H1 (cell line): ENCODE data around the gene MKI67. TPM values are rescaled to one million over a fixed set of nuclear protein-coding genes. Genes with fewer than 3 reads are reported as not detected.

ENCODE experiments used
- CTCF ChIA-PET: fragments of 300-600 bp; sonication (Branson Sonifier 250); formaldehyde crosslinking; loops from one replicate; lab custom pipeline; 2021; ENCODE audit not compliant: partially characterized antibody; lab: Charles Lee
- POLR2A ChIA-PET: fragments of 300-600 bp; sonication (Branson Sonifier 250); formaldehyde crosslinking; loops from one replicate; lab custom pipeline; 2021; ENCODE audit warnings: inconsistent platforms; ENCODE audit not compliant: partially characterized antibody; lab: Charles Lee
- DNase-seq, 2 experiments: peaks; one replicate each; pipeline versions ENCODE4 v3.0.0 to v3.0.0-alpha.2; 2010 to 2022; ENCODE audit warnings: low spot score in 2 of 2, low read depth in 1 of 2, mixed read lengths in 1 of 2
- FAIRE-seq: peaks from 2 replicates; lab custom pipeline; 2011; peaks lifted over from hg19 to GRCh38; lab: Jason Lieb, UNC
- H2AFZ ChIP-seq: 2 replicates; pipeline ENCODE4 v1.8.1; 2012; ENCODE audit warnings: low read length, inconsistent platforms
- H2AK5ac ChIP-seq: 2 replicates; pipeline ENCODE4 v1.6.1; 2013; ENCODE audit warnings: low read depth, low read length
- H2BK120ac ChIP-seq: replicated peaks from 2 replicates; pipeline ENCODE3; 2013; ENCODE audit warnings: low read depth, low read length, inconsistent platforms
- H2BK12ac ChIP-seq: 2 replicates; pipeline ENCODE4 v1.6.1; 2013; ENCODE audit warnings: low read depth, low read length
- H2BK15ac ChIP-seq: 2 replicates; pipeline ENCODE4 v1.6.1; 2013; ENCODE audit warnings: low read length
- H2BK20ac ChIP-seq: 2 replicates; pipeline ENCODE4 v1.6.1; 2013; ENCODE audit warnings: low read length
- H2BK5ac ChIP-seq: 2 replicates; pipeline ENCODE4 v1.6.1; 2013; ENCODE audit warnings: low read depth, low read length
- H3K14ac ChIP-seq: 2 replicates; pipeline ENCODE4 v1.6.1; 2013; ENCODE audit warnings: inconsistent platforms; ENCODE audit not compliant: insufficient read length
- H3K18ac ChIP-seq: 2 replicates; pipeline ENCODE4 v1.6.1; 2013; ENCODE audit warnings: low read length; ENCODE audit errors: extremely low read depth
- H3K23ac ChIP-seq: 2 replicates; pipeline ENCODE4 v1.6.1; 2013; ENCODE audit warnings: inconsistent platforms; ENCODE audit not compliant: insufficient read length
- H3K23me2 ChIP-seq: 2 replicates; pipeline ENCODE4 v1.6.1; 2013; ENCODE audit warnings: low read depth, low read length
- H3K27ac ChIP-seq: 2 replicates; pipeline ENCODE4 v1.6.1; 2011; ENCODE audit warnings: low read depth, low read length, inconsistent platforms
- H3K27me3 ChIP-seq, 4 experiments: replicated peaks in 1 of 4; 1 replicate in 1 of 4; 2 replicates in 3 of 4; pipeline versions ENCODE4 v1.6.1 to v1.8.1; 2011 to 2013; ENCODE audit warnings: low read length in 3 of 4, mild to moderate bottlenecking in 3 of 4, inconsistent platforms in 2 of 4, mixed read lengths in 2 of 4, moderate library complexity in 1 of 4; ENCODE audit not compliant: control insufficient read depth in 3 of 4, insufficient read depth in 3 of 4; ENCODE audit errors: extremely low read depth in 1 of 4
- H3K36me3 ChIP-seq, 4 experiments: 2 replicates each; pipeline versions ENCODE4 v1.6.1 to v1.8.1; 2011 to 2013; ENCODE audit warnings: mild to moderate bottlenecking in 4 of 4, low read length in 3 of 4, moderate library complexity in 2 of 4, control low read depth in 1 of 4, inconsistent platforms in 1 of 4; ENCODE audit not compliant: insufficient read depth in 4 of 4, control insufficient read depth in 2 of 4
- H3K4ac ChIP-seq: replicated peaks from 2 replicates; pipeline ENCODE3; 2013; ENCODE audit warnings: low read length, low read depth, mixed read lengths, inconsistent platforms; ENCODE audit not compliant: insufficient read length
- H3K4me1 ChIP-seq, 4 experiments: replicated peaks in 1 of 4; 1 replicate in 1 of 4; 2 replicates in 3 of 4; pipeline versions ENCODE4 v1.6.1 to v1.8.1; 2011 to 2013; ENCODE audit warnings: low read length in 3 of 4, inconsistent platforms in 2 of 4, mixed read lengths in 1 of 4; ENCODE audit not compliant: insufficient read depth in 4 of 4, control insufficient read depth in 3 of 4
- H3K4me2 ChIP-seq, 2 experiments: 2 replicates each; pipeline versions ENCODE4 v1.6.1 to v1.8.1; 2011 to 2013; ENCODE audit warnings: low read depth in 2 of 2, low read length in 2 of 2, control low read depth in 1 of 2, inconsistent platforms in 1 of 2, mild to moderate bottlenecking in 1 of 2; ENCODE audit not compliant: insufficient read depth in 1 of 2
- H3K4me3 ChIP-seq, 4 experiments: fragments of 200-600, 300-600 bp in 1 of 4; sonication (generic), shearing (Covaris generic), sonication (Bioruptor Twin) in 1 of 4; 2 replicates each; pipeline versions ENCODE4 v1.5.1 to v1.8.1; 2011 to 2016; ENCODE audit warnings: low read length in 4 of 4, low read depth in 3 of 4, control low read depth in 2 of 4, inconsistent platforms in 2 of 4, mild to moderate bottlenecking in 2 of 4, mixed read lengths in 1 of 4, moderate library complexity in 1 of 4; ENCODE audit not compliant: insufficient read depth in 2 of 4; ENCODE audit errors: extremely low read depth in 1 of 4
- H3K56ac ChIP-seq: replicated peaks from 2 replicates; pipeline ENCODE3; 2013; ENCODE audit warnings: low read depth, mild to moderate bottlenecking, mixed read lengths, low read length, inconsistent platforms; ENCODE audit not compliant: insufficient read length
- H3K79me1 ChIP-seq: 2 replicates; pipeline ENCODE4 v1.6.1; 2013; ENCODE audit warnings: low read depth, low read length, control low read depth
- H3K79me2 ChIP-seq, 2 experiments: 2 replicates each; pipeline versions ENCODE4 v1.6.1 to v1.8.1; 2012 to 2013; ENCODE audit warnings: low read length in 2 of 2, mild to moderate bottlenecking in 2 of 2, inconsistent platforms in 1 of 2; ENCODE audit not compliant: insufficient read depth in 2 of 2, control insufficient read depth in 1 of 2
- H3K9ac ChIP-seq, 4 experiments: replicated peaks in 1 of 4; 1 replicate in 1 of 4; 2 replicates in 3 of 4; pipeline versions ENCODE4 v1.6.1 to v1.8.1; 2011 to 2013; ENCODE audit warnings: low read depth in 3 of 4, low read length in 3 of 4, control low read depth in 2 of 4, mild to moderate bottlenecking in 2 of 4, moderate library complexity in 2 of 4, inconsistent platforms in 1 of 4; ENCODE audit errors: extremely low read depth in 1 of 4
- H3K9me3 ChIP-seq, 2 experiments: 2 replicates each; pipeline versions ENCODE4 v1.6.1 to v1.8.1; 2012 to 2013; ENCODE audit warnings: mild to moderate bottlenecking in 2 of 2, moderate library complexity in 2 of 2, control low read depth in 1 of 2, inconsistent platforms in 1 of 2, low read depth in 1 of 2, low read length in 1 of 2, mixed read lengths in 1 of 2; ENCODE audit not compliant: insufficient read depth in 2 of 2
- H4K20me1 ChIP-seq, 2 experiments: replicated peaks in 1 of 2; 2 replicates each; pipeline versions ENCODE3 to v1.8.1; 2011 to 2013; ENCODE audit warnings: inconsistent platforms in 2 of 2, low read length in 2 of 2, mild to moderate bottlenecking in 1 of 2; ENCODE audit not compliant: insufficient read depth in 2 of 2, control insufficient read depth in 1 of 2
- H4K5ac ChIP-seq: 2 replicates; pipeline ENCODE4 v1.6.1; 2013; ENCODE audit warnings: low read length, low read depth, mixed read lengths, inconsistent platforms; ENCODE audit not compliant: insufficient read length
- H4K8ac ChIP-seq: 2 replicates; pipeline ENCODE4 v1.8.0; 2013; ENCODE audit warnings: mild to moderate bottlenecking, moderate library complexity, low read length, inconsistent platforms; ENCODE audit not compliant: insufficient read depth; ENCODE audit errors: extremely low read depth
- H4K91ac ChIP-seq: replicated peaks from 2 replicates; pipeline ENCODE3; 2013; ENCODE audit warnings: low read length, mixed read lengths, inconsistent platforms; ENCODE audit not compliant: insufficient read length
- CBX5 ChIP-seq: fragments of 300-800, 300-1000 bp; sonication (generic); IDR thresholded peaks from 2 replicates; pipeline ENCODE4 v1.7.1; 2016; ENCODE audit warnings: antibody characterized with exemption, low read length, low read depth
- EGR1 ChIP-seq: IDR thresholded peaks from 2 replicates; pipeline ENCODE4 v1.6.1; 2011; ENCODE audit warnings: low read depth, low read length, borderline replicate concordance
- EZH2 ChIP-seq: fragments of 200-600 bp; sonication (generic); IDR thresholded peaks from 2 replicates; pipeline ENCODE4 v1.7.1; 2012; ENCODE audit warnings: low read depth, mild to moderate bottlenecking, moderate library complexity, low read length, inconsistent platforms; ENCODE audit not compliant: severe bottlenecking
- JUN ChIP-seq: IDR thresholded peaks from 2 replicates; pipeline ENCODE4 v1.6.1; 2011; ENCODE audit warnings: low read depth, mild to moderate bottlenecking, improper control_type of control experiment, low read length
- KDM5A ChIP-seq: fragments of 200-600 bp; IDR thresholded peaks from 2 replicates; pipeline ENCODE4 v1.7.1; 2012; ENCODE audit warnings: mild to moderate bottlenecking, low read length, inconsistent platforms, mixed read lengths
- PHF8 ChIP-seq: fragments of 200-600 bp; sonication (generic); conservative IDR thresholded peaks from 2 replicates; pipeline ENCODE4 v1.7.1; 2012; ENCODE audit warnings: low read depth, mild to moderate bottlenecking, inconsistent platforms, low read length, moderate library complexity
- TAF1 ChIP-seq: IDR thresholded peaks from 2 replicates; pipeline ENCODE4 v1.6.1; 2011; ENCODE audit warnings: mild to moderate bottlenecking, low read depth, low read length
- TCF12 ChIP-seq: IDR thresholded peaks from 2 replicates; pipeline ENCODE4 v1.6.1; 2011; ENCODE audit warnings: low read depth, mild to moderate bottlenecking, low read length
- WGBS, 2 experiments: shearing (Covaris generic) in 1 of 2; methylation state at CpG; one replicate each; pipeline versions ENCODE4 v1.1.6 to v1.1.7; 2013 to 2015; ENCODE audit warnings: low lambda C conversion rate in 2 of 2, mixed read lengths in 2 of 2, inconsistent platforms in 1 of 2, low coverage in 1 of 2, missing lambda C conversion rate in 1 of 2; ENCODE audit not compliant: insufficient replicate concordance in 2 of 2, insufficient coverage in 1 of 2, insufficient read length in 1 of 2; ENCODE audit errors: extremely low coverage in 1 of 2, missing lambda C conversion rate in 1 of 2; 5-methylcytosine and 5-hydroxymethylcytosine counted together
- polyA plus RNA-seq, 7 experiments: library from polyadenylated mRNA; depleted of rRNA in 3 of 7; stranded (reverse) in 5 of 7; unstranded in 2 of 7; fragments of >200 nt in 5 of 7; fragments of 200-250 nt in 2 of 7; gene quantifications; 1 replicate in 5 of 7; 2 replicates in 1 of 7; 4 replicates in 1 of 7; pipeline versions ENCODE4 v1.2.1 to v1.2.3, GENCODE V29; 2011 to 2013; ENCODE audit warnings: missing spikeins in 2 of 7, mixed read lengths in 2 of 7
- total RNA-seq: library from RNA; stranded (reverse); fragmentation: NEBNext Ultra II Directional; extraction: Animal tissue kit (Norgen Biotek cat#: 25700); gene quantifications from 2 replicates; pipeline ENCODE4 v1.2.1, GENCODE V29; 2021

MKI67 gene
- total and polyA plus RNA-seq, 2 of the 8 experiments (the other 6 are each of a cell fraction or from before 2014, with no cell fraction given), result 15.8 to 85.1 TPM

DNA sequence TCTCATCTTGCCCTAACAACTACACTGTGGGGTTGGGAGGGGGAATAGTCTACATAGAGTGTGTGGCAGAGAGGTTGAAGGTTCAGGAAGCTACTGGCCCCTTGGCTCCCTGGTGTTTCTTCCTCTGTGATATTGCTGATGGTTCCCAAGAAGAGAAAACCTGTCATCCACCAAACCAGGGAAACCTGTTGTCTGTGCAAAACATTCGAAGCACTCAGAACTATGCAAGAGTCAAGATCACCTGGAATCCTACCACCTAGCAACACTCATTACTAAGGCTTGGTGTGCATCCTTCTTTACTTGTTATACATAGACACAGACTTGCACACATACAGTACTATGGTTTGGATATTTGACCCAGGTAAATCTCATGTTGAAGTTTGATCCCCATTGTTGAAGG is 46.5 kb upstream of the MKI67 start:
- no peaks in the 10 kb centered on the region for H3K27me3 ChIP-seq
- no peak overlapping the region for H3K56ac ChIP-seq
- H2BK15ac ChIP-seq, result no peak overlapping the region
- no peak overlapping the region for H3K27ac ChIP-seq
- H2BK12ac ChIP-seq, result no peak overlapping the region
- no peak overlapping the region for H3K18ac ChIP-seq
- FAIRE-seq (no peak), DNase-seq (no peak)
- 92% methylated on average over 1 of the region's 1 CpG; no CpG with 5 or more reads in 1 of the 2 experiments for WGBS, 2 experiments
- H2BK5ac ChIP-seq, result no peak overlapping the region
- POLR2A ChIA-PET, result interaction anchor here (0.7 kb wide), 1 partner anchor 322 kb away, joined by 3 read pairs; no protein-coding TSS in a partner anchor
- no peak overlapping the region for H2AK5ac ChIP-seq
- H3K23ac ChIP-seq, result no peak overlapping the region
- TF ChIP-seq KDM5A, result no peak
- no peak for TF ChIP-seq PHF8
- TF ChIP-seq TAF1, result no peak
- no peak for TF ChIP-seq CBX5
- TF ChIP-seq JUN, result no peak
- no peak for TF ChIP-seq EGR1
- no peak for TF ChIP-seq TCF12
- no peak for TF ChIP-seq EZH2
- H3K4me1 ChIP-seq, result no peaks in the 10 kb centered on the region
- H3K79me2 ChIP-seq, result no peaks in the 10 kb centered on the region
- no peak overlapping the region for H3K4me2 ChIP-seq
- H3K9me3 ChIP-seq, result peaks cover 25 to 29% of the 10 kb centered on the region in 2 experiments
- H2AFZ ChIP-seq, result no peak overlapping the region
- no peaks in the 10 kb centered on the region for H3K79me1 ChIP-seq
- H2BK120ac ChIP-seq, result no peak overlapping the region
- H3K36me3 ChIP-seq, result no peaks in the 10 kb centered on the region
- no peak overlapping the region for H4K91ac ChIP-seq
- no peak overlapping the region for H4K8ac ChIP-seq
- no peak overlapping the region for H3K4me3 ChIP-seq
- H3K14ac ChIP-seq, result no peak overlapping the region
- H3K4ac ChIP-seq, result no peak overlapping the region
- CTCF ChIA-PET, result interaction anchor here (0.9 to 1.3 kb wide), 3 partner anchors 15 to 56 kb away, joined by 3 to 4 read pairs (median 3); no protein-coding TSS in a partner anchor
- no peaks in the 10 kb centered on the region for H3K23me2 ChIP-seq
- no peak overlapping the region for H2BK20ac ChIP-seq
- H4K20me1 ChIP-seq, result no peaks in the 10 kb centered on the region
- no peak overlapping the region for H3K9ac ChIP-seq
- no peak overlapping the region for H4K5ac ChIP-seq
